Measurements from ENCODE around the gene ETV6. TPM values are rescaled to one million over a fixed set of nuclear protein-coding genes. Genes with fewer than 3 reads are reported as not detected.

Gene ETV6
- total and polyA plus RNA-seq, 9 of the 15 experiments (the other 6 are each of a cell fraction or from before 2014, with no cell fraction given): 0.81 to 12.7 (median 4.1) TPM

- no peak for TF ChIP-seq ZFP30 (CRISPR knock-in tag; IDR thresholded peaks at IDR 0.05; ENCODE audit: borderline replicate concordance)
- no peak for TF ChIP-seq ETS2 (tag; IDR thresholded peaks at IDR 0.05; ENCODE audit: borderline replicate concordance, poor library complexity, severe bottlenecking)
- TF ChIP-seq MAZ (CRISPR knock-in tag; conservative IDR thresholded peaks at IDR 0.05 in 1 of 2, IDR thresholded peaks at IDR 0.05 in 1 of 2): no peak; a peak in 1 of 4 replicates
- no peak for TF ChIP-seq FOXP4 (CRISPR knock-in tag; IDR thresholded peaks at IDR 0.05; ENCODE audit: borderline replicate concordance)
- no peak for TF ChIP-seq FOXA1 (IDR thresholded peaks at IDR 0.05; ENCODE audit: borderline replicate concordance)
- TF ChIP-seq HLTF (IDR thresholded peaks at IDR 0.05): no peak
Observed at GRCh38 chr12:11621797-11622423, 27.6 kb upstream of the ETV6 start (continued).

- DNase-seq (ENCODE audit: extremely low read depth in 1 of 4, low spot score in 3 of 4): no peak
- H3K27ac ChIP-seq (ENCODE audit: extremely low read depth, low read depth, low read length): no peak overlapping the region
- ChIA-PET CTCF (ENCODE audit: low intra/inter-chr PET ratio) (no interaction called here), POLR2A (no interaction called here)
- in situ Hi-C loops (cut with MboI) (no loop called here), intact Hi-C loops (cut with micrococcal nuclease) (loop anchor here (2.0 kb wide), 1 partner anchor 22 kb away; no protein-coding TSS in a partner anchor)
- no peak overlapping the region for H3K4me2 ChIP-seq (ENCODE audit: insufficient read depth, low read length)
- H3K36me3 ChIP-seq (ENCODE audit: control insufficient read depth, insufficient read depth, low read length): no peaks in the 10 kb centered on the region
- no peak overlapping the region for H3K4me3 ChIP-seq
- no TSS peak for BruUV-seq (replicated peaks)
- no peak for FAIRE-seq
- no peak overlapping the region for H3K9ac ChIP-seq (ENCODE audit: insufficient read depth in 1 of 2, low read depth in 2 of 2, low read length in 2 of 2)
- no peak overlapping the region for H2AFZ ChIP-seq (ENCODE audit: low read depth, low read length)
- no peaks in the 10 kb centered on the region for H3K27me3 ChIP-seq (ENCODE audit: control insufficient read depth in 2 of 2, insufficient read depth in 2 of 2, low read length in 2 of 2)
- no peaks in the 10 kb centered on the region for H3K79me2 ChIP-seq (ENCODE audit: control insufficient read depth, insufficient read depth, low read length)
- H3K9me3 ChIP-seq (replicated peaks; ENCODE audit: control insufficient read depth, insufficient read depth, low read depth, low read length): no peaks in the 10 kb centered on the region
- WGBS (ENCODE audit: insufficient coverage, low coverage, missing lambda C conversion rate): 8% methylated on average over 4 of the region's 5 CpGs
- 0 out of 3 replicates have a peak, but pooled peaks have one; percentile 47 for ATAC-seq
- TF ChIP-seq CTCF (IDR thresholded peaks at IDR 0.05 in 2 of 3, conservative IDR thresholded peaks at IDR 0.05 in 1 of 3; ENCODE audit: insufficient read depth in 2 of 3, low read depth in 1 of 3, low read length in 3 of 3): peak in 1 of 3 experiments; percentile 33; a peak in 1 of 6 replicates
- no peak for TF ChIP-seq ZKSCAN1 (IDR thresholded peaks at IDR 0.05; ENCODE audit: low read depth, low read length)
- TF ChIP-seq RAD21 (CRISPR knock-in tag; conservative IDR thresholded peaks at IDR 0.05 in 1 of 2, IDR thresholded peaks at IDR 0.05 in 1 of 2): peak in 1 of 2 experiments; percentile 33; a peak in 1 of 4 replicates
- H4K20me1 ChIP-seq (replicated peaks; ENCODE audit: control insufficient read depth, insufficient read depth, low read length): no peaks in the 10 kb centered on the region
- peaks cover 0 to 8% of the 10 kb centered on the region in 2 experiments; a peak in 4 of 5 replicates for H3K4me1 ChIP-seq (replicated peaks in 1 of 2; ENCODE audit: control insufficient read depth in 2 of 2, insufficient read depth in 2 of 2, low read length in 2 of 2)
- H3K9me1 ChIP-seq (ENCODE audit: control insufficient read depth, insufficient read depth, low read length): no peaks in the 10 kb centered on the region
Observed at GRCh38 chr12:11622876-11623281, 26.6 kb upstream of the ETV6 start.
